DOHH2 (cell line): Measurements from ENCODE around the gene EPHB1.

Experiments
- CTCF ChIP-seq: fragments of 200-600 bp; sonication (generic); IDR thresholded peaks from one replicate; pipeline ENCODE4 v1.5.1; 2014; ENCODE audit warnings: antibody characterized with exemption, mild to moderate bottlenecking, low read depth, low read length; ENCODE audit not compliant: poor library complexity, severe bottlenecking
- EZH2phosphoT487 ChIP-seq: fragments of 200-600 bp; sonication (generic); IDR thresholded peaks from 2 replicates; pipeline ENCODE4 v1.6.1; 2017; ENCODE audit warnings: borderline replicate concordance, mild to moderate bottlenecking, antibody characterized with exemption, low read length, moderate library complexity, mixed read lengths

GRCh38 chr3:135213822-135214221 is 418.8 kb downstream of the EPHB1 start:
- TF ChIP-seq CTCF (no peak), EZH2phosphoT487 (no peak)
